NOMO-1 (cell line): ENCODE results near the gene LAIR1.
"Not testable (repeated sequence)": the region's sequence is repeated elsewhere in the genome, so short reads cannot be mapped to it uniquely, and the experiment has no call there.

Experiments
- DNase-seq, 2 experiments: peaks; one replicate each; lab custom pipeline; 2025; ENCODE audit not compliant: unreplicated experiment in 2 of 2; lab: John Stamatoyannopoulos, UW

The LAIR1 gene

DNA sequence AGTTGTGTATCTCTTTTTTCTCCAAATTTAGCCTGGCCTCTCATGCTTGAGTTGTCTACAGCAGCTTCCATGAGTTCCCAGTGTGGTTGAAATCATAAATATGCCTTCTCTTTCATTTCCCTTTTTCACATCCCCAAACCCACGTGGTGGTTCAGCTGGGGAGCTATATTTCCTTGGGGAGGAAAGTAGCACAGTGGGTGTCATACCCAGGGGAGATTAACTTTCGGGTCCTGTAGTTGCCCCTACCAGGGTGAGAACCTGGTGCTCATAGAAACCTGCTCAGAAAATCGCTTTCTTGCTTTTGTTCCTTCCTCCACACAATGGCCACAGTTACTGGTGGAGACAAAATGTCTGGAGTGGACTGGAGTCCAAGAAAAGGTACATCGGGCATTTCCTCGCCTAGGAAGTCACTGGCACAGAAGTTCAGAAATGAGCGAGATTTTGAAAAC is 18.8 kb downstream of the LAIR1 start:
- peak; percentile 67 to 87 for DNase-seq

DNA sequence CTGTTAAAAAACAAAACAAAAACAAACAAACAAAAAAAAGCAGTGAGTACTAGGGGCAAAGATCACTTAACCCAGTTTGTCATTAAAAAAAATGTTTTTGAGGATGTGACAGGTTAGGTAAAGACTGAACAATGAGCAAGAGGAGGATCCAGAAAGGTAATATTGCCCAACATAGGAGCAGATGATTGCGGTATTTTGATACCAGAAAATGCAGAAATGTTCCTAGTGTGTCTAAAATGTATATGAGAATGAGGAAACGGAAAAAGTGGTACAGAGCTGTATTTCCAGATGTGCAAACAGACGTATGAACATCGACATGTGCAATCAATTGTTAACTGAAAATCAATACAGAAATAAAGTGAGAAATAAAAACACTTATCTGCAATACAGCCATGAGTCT is 20.9 kb downstream of the LAIR1 start:
- DNase-seq, result peak; percentile 35 to 90

DNA sequence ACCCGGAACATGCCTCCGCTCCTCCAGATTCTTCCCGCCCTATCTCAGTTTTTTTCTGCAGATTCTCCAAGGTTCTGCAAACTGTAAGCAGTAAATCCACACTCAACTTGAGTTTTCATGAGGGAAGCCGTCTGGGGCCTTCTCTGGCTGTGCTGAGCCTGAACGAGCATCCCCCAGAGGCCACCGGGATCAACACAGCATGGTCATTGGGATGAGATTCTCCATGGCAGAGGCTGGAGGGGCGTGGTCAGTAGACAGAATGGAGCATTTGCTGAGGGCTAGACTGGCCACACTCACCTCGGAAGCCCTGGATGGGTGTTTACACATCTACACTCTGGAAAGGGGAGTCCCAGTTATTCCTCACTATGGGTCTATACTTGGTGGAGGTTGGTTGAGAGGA is 23.4 kb downstream of the LAIR1 start:
- no peak for DNase-seq

DNA sequence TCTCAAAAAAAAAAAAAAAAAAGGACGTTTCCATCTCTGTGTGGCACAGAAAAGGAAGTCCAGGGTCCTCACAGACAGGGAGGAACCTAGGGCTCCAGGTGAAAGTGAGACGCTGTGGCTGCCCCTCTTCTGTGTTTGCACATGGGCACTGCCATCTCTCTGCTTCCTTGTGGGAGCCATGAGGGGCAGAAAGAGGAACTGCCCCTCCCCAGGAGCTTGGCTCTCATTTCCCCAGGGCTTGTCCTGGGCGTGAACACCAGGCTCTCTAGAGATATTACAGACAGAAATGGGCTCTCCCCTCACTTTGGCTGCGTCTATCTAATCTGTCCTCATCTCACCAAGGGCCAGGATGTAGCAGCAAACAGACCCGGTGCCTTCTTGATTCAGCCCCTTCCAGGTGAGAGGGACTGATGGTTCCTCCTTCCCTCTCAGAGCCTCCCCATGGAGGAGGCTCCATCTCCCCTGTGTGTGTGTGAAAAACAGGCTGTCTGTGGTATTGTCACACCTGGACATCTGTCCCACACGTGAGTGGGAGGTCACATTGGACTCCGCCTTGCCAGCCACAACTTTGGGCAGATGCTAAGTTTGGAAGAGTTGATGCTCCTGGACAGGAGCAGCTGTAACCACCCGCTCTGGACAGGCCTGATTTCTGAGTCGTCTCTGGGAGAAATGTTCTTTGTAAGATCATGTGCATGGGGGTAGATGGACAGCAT is 24.9 kb downstream of the LAIR1 start:
- DNase-seq, result peak; percentile 66 to 70

DNA sequence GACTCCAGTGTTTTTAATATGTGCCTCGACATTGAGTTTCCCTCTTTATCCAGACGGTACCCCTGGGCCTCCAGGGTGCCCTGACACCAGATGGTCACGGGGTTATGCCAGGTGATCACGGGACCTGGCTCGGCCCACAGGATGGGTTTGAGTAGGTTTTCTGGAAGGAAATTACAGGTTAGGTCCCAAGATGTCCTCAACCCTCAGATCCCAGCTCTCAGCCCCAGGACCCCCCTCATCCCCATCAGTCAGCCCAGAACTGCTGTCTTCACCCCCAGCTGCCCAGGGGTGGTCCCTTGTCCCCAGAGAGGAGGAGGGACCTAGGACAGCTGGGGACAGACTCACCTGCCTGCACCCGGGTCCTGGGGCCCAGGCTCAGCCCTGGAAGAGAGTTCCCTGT is 26.2 kb downstream of the LAIR1 start:
- no peak for DNase-seq

DNA sequence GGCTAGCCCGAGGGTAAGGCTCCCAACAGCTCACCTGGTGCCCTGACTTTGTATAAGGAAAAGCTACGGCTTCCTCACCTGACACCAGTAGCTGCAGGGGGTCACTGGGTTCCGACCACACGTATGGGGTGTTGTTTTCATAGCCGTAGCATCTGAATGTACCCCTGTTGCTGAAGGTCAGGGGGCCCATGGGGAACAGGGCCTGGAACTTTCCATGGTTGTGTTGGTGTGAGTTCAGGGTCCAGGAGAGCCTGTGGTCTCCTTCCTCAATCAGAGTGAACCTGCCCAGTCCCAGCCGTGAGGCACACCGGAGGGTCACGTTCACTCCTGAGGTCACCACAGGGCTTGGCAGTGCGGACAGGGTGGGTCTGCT is 26.9 kb downstream of the LAIR1 start:
- no peak for DNase-seq

DNA sequence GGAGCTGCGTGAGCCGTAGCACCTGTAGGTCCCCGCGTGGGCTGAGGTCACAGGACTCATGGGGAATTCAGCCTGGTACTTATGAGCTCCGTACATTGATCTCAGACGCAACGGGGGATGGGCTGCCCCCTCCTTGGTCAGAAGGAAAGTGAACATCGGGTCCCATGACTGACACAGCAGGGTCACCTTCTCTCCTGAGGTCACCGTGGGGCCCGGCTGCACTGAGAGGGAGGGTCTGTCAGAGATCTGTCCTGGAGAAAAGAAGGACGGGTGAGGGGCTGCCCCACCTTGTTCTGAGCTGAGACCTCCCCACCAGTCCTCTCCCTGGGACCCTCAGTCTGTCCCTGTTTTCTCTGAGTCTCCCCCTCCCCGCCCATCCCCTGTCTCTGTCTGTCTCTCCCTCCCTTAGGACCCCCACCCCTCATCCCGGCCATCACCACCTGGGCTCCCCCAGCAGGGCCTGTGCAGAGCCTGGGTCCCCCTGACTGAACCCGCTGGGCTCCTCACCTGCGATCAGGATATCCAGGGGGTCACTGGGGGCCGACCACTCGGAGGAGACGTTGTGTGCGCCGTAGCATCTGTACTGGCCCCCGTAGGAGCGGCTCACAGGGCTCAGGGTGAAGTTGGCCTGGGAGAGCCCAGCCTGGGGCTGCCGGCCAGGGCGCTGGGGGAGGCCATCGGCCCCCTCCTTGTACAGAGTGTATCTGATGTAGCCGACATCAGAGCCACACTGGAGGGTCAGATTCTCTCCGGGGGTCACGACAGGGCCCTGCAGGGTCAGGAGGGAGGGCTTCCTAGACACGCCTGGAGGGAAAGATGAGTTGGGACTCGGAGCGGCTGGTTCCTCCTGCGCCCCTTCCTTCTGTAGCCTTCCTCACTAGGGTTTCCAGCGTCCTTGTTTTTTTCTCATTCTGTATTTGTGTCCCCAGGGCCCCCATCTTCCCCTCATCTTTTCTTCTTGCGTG is 27.6 kb downstream of the LAIR1 start:
- no peak for DNase-seq

DNA sequence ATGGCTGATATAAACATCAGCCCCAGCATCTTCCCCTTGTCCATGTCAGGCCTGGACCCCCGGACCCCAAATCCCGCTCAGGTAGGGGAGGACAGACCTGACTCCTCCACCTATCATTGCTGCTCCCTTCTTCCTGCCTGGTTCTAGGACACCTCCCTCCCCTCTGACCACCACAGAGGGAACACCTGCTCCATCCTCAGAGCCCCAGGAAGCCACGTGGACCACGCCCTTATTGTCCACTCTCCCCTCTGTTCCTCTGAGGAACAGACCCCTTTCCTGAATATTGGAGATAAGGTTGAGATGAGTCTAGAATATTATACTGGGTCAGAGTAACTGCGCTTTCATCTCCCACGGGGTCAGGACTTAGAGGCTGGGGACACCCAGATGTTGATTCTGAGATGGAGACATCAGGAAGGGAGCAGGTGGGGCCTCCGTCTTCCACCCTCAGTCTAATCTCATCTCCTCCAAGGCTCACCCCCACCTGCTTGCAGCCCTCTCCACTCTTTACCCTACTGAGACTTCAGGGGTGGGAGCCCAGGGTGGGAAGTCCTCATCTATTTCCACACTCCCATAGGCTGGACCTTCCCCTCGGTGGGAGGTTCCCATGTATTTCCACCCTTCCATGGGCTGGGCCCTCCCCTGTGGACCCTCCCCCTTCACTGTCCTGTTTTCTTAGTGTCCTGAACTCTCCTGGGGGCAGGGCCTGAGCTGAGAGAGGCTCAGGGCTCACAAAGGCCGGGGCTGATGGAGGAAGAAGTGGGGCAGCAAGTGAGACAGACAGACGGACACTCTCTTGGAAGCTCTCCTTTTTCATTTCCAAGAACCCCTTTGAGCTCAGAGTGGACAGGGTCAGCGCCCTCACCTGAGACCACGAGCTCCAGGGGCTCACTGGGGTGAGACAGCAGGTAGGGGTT is 28.5 kb downstream of the LAIR1 start:
- no peak for DNase-seq

DNA sequence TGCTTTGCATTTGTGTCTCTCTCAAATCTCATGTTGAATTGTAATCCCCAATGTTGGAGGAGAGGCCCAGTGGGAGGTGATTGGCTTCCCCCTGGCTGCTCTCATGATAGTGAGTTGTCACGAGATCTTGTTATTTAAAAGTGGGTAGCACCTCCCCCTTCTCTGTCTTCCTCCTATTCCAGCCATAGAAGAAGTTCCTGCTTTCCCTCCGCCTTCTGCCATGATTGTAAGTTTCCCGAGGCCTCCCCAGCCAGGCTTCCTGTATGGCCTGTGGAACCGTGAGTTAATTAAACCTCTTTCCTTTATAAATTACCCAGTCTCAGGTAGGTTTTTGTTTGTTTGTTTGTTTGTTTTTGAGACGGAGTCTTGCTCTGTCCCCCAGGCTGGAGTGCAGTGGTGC is 29.6 kb downstream of the LAIR1 start:
- peak in 1 of 2 experiments; percentile 18 for DNase-seq

DNA sequence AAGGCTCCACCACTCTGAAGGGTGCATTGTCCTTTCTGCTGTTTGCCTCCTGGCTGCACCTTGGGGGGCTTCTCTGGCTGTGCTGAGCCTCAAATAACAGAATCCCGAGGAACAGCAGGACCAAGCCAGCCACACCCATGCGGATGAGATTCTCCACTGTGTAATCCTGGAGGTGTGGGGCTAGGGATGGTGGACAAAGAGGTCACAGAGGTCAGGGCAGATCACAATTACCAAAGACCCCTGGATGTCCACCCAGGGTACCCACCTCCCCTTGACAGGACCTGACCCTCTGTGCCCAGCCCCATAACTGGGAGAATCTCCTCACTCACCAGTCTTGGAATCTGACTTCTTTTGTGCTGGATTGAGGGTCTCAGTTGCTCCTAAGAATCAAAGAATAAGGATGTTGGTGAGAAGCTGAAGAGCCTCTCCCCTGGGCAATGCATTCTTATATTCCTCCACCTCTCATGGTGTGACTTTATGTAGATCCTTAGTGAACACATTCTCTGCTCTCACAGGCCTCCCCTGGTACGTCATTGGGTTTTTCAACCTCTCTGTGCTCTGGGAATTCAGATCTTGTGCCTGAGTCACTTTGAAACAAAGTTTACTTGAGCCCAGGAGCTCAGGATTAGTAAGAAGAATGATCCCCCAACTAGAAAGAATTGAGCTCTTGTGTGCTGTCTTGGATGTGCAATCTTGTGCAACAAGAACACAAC is 31.0 kb downstream of the LAIR1 start:
- DNase-seq, result no peak

DNA sequence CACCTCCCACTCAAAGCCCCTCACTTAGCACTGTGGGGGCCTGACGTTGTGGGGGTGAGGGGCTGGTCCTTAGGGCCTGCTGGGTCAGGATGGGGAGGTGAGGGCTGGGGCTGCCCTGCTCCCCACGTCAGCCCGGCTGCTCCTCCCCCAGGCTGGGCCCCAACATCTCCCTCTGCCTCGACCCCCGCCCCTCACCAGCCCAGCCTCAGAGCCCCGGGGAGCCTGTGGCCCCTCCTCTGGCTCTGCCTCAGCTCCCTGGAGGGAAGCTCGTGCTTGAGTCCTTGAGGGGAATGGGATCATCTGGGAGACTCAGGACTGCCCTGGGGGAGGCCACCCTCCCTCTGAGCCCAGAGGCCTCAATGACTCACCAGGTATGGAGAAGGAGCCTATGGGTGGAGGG is 32.6 kb downstream of the LAIR1 start:
- DNase-seq, result no peak

DNA sequence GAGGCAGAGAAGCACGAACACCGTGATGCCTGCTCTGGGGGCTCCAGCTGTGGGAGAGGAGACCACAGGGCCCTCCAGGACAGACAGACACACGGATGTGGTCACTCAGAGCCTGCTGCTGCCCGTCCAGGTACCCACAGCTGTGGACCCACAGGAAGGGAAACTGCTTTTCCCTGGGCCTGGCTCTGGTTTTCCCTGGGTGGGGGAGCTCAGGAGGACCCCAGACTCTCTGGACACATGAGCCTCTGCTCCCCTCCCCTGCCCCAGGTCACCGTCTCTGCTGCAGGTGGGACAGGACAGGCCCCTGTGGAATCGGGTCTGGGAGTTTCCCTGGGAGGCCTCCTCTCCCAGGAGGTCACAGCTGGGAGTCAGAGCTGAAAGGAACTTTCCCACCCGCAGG is 33.1 kb downstream of the LAIR1 start:
- DNase-seq, result no peak

DNA sequence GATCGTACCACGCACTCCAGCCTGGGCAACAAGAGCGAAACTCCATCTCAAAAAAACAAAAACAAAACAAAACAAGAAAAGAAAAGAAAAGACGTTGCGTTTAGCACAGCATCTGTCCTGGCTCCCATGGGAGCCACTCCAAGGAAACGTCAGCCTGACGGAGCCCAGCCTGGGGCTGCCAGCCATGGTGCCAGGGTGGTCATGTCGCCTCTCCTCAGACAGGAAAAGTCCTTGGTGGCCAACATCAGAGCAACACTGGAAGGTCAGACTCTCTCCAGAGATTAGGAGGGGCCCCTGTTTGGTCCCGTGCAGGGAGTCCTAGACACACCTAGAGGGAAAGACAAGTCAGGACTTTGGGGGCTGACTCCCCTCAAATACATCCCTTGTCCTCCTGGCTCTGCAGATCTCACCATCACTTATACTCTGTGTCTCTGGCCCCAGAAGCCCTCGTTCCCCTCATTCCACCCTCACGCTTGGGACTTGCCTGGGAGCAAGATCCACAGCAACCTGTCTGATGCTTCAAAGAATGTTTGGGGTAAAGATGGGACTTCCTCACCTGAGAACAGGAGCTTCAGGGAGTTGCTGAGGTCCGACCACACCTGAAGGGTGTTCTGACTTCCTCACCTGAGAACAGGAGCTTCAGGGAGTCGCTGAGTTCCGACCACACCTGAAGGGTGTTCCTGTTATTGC is 35.1 kb downstream of the LAIR1 start:
- DNase-seq, result no peak

DNA sequence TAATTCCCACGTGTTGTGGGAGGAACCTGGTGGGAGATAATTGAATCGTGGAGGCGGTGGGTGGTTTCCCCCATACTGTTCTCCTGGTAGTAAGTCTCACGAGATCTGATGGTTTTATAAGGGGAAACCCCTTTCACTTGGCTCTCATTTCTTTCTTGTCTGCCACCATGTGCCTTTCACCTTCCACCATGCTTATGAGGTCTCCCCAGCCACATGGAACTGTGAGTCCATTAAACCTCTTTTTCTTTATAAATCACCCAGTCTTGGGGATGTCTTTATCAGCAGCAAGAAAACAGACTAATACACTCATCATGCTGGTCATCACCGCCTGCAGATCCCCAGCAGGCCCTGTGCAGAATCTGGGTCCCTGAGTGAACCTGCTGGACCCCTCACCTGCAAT is 36.0 kb downstream of the LAIR1 start:
- not testable (repeated sequence) for DNase-seq

DNA sequence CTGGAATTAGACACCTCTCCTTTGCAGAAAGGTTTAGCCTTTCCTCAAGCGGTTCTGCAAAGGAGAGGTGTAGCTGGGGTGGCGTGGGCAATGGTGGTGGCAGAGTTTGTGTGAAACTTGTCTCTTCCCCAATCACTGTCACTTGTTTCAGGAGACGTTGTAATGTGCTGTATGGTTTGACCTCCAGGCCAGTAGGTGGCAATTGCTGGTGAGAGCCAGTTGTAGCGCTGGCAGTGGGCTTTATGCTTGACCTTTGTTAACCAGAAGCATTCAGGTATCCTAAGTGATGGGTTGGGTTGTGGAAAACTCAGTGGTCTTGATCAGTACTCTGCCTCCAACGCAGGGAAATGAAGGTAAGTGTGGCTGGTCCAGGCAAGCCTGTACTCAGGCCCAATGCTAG is 39.1 kb downstream of the LAIR1 start:
- DNase-seq, result no peak

DNA sequence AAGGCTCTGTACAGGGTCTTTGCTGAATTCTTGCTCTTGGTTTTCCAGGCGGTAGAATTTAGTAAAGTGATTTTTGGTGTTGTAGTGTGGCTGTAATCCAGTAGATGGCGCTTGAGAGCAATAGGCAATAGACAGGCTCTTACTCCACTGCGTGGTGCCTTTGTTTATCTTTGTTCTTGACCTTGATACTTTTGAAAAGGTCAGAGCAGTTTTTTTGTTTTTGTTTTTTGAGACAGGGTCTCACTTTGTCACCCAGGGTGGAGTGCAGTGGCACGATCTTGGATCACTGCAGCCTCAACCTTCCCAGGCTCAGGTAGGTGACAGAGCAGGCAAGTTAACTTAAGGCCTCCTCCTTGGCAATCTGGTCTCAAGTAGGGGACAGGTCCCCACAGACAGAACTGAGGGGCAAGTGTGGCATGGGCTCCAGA is 39.5 kb downstream of the LAIR1 start:
- peak; percentile 25 to 65 for DNase-seq

DNA sequence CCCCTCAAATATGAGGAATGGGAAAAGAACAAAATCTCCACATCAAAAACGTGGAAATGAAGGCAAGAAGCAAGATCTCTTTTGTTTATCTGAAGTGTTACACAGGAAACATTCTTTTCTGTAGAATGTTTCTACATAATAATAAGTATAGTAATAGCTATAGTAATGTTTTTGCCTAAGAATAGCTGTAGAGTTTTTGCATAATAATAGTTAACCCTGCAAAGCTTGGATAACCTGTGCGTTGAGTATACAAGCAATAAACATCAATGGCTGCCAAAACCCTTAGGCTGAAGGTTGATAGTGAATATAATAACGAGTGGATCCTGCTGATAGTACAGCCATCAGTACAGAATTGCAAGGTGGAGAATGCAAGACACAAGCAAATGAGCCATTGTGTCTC is 40.7 kb downstream of the LAIR1 start:
- no peak for DNase-seq

DNA sequence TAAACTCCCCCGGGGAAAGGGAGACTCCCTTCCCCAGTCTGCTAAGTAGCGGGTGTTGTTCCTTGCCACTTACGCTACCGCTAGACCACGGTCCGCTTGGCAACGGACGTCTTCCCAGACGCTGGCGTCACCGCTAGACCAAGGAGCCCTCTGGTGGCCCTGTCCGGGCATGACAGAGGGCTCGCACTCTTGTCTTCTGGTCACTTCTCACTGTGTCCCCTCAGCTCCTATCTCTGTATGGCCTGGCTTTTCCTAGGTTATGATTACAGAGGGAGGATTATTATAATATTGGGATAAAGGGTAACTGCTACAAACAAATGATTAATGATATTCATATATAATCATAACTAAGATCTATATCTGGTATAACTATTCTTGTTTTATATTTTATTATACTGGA is 41.8 kb downstream of the LAIR1 start:
- DNase-seq, result not testable (repeated sequence)

DNA sequence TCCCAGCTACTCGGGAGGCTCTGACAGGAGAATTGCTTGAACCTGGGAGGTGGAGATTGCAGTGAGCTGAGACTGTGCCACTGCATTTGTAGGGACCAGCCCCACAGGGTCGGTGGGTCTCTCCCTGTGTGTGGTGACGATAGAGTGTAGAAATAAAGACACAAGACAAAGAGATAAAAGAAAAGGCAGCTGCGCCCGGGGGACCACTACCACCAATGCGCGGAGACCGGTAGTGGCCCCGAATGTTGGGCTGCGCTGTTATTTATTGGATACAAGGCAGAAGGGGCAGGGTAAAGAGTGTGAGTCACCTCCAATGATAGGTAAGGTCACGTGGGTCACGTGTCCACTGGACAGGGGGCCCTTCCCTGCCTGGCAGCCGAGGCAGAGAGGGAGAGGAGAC is 42.4 kb downstream of the LAIR1 start:
- DNase-seq, result not testable (repeated sequence)
